ENCODE measurements around the gene FBXO3.
"Not testable (repeated sequence)": the region's sequence is repeated elsewhere in the genome, so short reads cannot be mapped to it uniquely, and the experiment has no call there.

Gene FBXO3, protein sequence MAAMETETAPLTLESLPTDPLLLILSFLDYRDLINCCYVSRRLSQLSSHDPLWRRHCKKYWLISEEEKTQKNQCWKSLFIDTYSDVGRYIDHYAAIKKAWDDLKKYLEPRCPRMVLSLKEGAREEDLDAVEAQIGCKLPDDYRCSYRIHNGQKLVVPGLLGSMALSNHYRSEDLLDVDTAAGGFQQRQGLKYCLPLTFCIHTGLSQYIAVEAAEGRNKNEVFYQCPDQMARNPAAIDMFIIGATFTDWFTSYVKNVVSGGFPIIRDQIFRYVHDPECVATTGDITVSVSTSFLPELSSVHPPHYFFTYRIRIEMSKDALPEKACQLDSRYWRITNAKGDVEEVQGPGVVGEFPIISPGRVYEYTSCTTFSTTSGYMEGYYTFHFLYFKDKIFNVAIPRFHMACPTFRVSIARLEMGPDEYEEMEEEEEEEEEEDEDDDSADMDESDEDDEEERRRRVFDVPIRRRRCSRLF

DNA sequence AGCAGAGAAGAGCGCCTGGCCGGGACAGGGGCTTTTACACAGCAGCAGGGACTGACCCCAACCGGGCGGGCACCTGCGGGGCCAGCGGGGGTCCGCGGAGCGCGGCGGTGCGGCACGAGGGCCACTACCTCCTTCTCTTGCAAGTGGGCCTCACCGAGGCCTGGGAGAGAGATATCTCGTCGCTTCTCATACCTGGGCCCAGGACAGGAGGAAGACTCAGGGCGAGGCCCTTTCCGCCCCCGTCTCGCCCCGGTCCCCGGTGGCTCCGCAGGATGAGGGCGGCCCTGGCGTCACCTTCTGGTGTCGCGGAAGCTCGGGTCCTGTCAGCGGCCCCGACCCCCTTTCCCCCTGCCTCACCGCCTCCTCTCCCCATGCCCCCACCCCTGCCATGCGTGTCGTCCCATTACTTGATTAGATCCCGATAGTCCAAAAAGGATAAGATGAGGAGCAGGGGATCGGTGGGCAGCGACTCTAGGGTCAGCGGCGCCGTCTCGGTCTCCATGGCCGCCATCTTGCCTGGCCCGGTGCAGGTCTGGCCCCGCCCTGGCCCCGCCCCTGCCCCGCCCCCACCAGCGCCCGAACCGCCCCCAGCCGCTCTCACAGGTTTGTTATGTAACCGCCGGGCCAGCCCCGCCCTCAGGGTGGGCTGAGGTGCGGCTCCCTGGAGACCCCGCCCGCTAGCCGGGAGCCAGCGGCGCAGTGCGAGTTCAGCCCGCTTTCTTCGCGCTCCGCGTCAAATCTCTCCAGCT, at the start of gene FBXO3:
Gene FBXO3 (minus strand): TSS at position 534 of the 749 bp plus-strand sequence. CDS start 23 bp downstream, at position 511.
- peak; percentile 98 for DNase-seq (ENCODE audit: low spot score)

DNA sequence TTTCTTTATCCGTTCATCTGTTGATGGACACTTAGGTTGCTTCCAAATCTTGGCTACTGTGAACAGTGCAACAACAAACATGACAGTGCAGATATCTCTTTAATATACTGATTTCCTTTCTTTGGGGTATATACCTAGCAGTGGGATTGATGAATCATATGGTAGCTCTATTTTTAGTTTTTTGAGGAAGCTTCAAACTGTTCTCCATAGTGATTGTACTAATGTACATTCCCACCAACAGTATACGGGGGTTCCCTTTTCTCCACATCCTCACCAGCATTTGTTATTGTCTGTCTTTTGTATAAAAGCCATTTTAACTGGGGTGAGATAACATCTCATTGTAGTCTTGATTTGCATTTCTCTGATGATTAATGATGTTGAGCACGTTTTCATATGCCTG, 48.7 kb upstream of the FBXO3 start:
- not testable (repeated sequence) for DNase-seq (ENCODE audit: low spot score)

DNA sequence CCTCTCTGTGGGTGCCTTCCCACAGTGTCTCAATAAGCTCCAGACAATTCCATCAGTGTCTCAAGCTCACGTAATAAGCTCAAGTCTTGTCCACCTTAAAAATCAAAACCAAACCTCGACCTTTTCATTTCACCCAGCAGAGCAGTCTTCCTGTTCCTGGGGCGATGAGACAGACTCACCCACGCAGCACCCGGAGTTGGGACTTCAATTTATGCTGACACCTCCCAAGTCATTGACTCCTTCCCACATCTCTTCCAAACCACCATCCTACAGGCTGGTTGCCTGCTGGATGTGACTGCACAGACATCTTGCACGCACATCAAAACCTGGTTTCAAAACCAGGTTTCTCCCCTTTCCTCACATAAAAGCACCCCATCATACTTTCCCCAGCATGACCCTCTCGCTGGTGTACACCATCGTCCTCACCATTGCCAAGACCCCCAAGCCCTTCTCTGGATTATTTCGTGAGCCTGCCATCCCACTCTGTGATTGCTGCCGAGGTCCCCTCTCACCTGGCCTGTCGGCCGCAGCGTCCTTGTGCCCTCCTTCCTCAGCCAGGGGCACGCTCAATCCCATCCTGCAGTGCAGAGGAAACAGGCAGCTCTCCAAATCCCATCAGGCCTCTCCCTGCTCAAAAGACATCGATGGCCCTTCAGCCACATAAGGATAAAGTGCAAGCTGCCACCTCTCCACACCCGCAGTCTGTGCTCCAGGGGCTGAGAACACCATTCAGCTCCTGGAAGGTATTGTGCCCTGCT, 45.1 kb upstream of the FBXO3 start:
- no peak for DNase-seq (ENCODE audit: low spot score)

DNA sequence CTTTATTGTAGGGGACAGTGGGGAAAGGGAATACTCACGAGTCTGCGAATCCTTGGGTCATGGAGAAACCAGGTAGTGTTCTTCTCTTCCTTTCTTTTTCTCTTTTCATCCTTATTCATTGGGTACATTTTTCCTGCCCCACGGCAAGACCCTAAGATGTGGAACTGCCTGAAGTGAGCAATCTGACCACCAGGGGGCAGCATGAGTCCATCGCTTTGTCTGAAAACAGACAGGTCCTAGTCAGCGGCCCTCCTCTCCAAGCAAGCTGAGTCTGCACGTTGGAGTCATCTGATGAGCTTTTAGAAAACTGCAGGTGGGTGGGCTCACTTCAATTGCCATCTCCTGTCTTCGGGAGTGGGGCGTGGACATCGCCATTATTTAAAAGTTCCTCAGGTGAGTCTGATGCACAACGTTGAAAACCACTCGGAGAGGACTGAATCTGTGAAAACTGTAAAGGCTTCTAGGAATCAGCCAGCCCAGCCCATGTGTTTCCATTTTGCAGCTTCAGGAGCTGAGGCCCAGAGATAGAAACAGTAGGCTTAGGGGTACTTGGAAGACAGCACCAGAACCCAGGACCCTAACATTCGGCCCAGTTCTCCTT, 34.0 kb upstream of the FBXO3 start:
- DNase-seq (ENCODE audit: low spot score): peak; percentile 76

DNA sequence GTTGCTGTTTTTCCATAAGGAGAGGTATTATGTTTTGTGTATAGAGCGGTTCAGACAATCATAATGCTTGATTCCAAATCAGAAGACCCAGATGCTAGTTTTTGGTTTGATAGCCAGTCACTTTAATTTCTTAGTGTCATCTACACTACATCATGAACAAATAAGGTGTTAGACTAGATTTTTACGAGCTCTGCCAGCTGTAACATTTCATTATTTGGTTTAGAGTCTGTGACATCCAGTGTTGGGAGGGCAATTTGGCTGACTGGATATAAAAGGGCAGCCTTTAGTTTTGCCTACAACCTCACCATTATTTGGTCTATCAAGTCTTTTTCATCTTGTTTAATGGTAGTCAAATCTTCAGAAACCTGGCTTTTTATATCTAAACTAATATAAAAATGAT, 30.2 kb upstream of the FBXO3 start:
- no peak for DNase-seq (ENCODE audit: low spot score)

DNA sequence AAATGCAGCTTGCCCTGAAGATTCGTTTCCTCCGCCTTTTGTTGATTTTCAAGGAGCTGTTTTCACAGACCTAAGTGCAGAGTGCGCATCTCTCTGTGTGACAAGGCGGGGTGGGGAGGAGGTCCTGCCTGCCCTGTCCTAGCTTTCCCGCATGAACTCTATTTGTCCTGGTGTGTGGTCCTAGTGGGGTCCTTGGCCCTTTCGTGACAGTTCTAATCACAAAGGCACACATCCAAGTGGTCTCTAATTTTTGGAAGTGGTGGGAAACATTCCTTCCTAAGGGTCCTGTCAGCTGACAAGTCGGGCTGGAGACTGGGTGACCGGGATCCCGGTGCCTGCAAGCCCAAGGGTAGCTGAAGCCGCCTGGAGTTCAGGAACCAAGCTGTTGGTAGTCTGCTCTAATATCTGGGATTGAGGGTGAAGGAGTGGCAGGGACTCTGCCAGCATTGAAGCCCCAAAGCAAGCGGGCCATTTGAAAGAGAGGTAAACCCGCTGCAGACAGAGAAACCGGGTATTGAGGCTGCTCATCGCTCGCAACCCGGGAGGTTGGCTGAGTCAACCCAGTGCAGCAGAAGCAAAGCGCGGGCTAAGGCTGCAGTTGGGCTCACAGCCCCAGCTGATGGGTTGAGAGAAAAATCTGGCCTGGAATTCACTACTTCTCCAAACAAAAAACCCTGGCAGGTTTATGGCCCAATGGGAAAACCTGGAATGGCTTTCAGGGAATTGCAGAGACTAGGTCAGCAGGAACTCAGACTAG, 28.1 kb upstream of the FBXO3 start:
- DNase-seq (ENCODE audit: low spot score): no peak

DNA sequence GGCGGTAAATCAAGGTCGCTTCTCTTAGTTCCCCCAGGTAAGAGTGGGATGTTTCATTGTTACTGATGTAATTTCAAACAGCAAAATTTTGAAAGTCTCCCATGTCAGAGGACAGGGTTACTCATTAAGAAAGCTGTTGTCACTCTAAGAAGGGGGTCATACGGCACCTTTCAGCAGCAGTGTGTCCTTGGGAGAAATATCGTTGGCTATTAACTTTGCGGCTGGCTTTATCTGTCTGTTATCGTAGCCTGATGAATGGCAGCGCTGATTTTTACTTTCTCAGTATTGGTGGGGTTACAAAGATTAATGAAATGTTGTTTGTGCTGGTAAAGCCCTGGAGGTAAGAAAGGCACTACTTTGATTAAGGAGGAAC, 27.5 kb upstream of the FBXO3 start:
- DNase-seq (ENCODE audit: low spot score): no peak

DNA sequence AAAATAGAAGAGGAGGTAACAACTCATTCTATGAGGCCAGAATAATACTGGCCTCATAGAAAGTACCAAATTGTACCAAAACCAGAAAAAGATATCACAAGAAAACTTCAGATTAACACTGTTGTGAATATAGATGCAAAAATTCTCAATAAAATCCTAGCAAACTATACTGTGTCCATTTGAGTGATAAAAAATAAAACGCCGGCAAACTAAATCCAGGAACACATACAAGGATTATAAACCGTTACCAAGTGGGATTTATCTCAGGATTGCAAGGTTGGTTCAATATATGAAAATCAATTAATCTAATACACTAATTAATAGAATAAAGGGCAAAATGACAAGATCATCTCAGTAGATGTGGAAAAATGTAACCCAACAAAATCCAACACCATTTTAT, 23.6 kb upstream of the FBXO3 start:
- no peak for DNase-seq (ENCODE audit: low spot score)

DNA sequence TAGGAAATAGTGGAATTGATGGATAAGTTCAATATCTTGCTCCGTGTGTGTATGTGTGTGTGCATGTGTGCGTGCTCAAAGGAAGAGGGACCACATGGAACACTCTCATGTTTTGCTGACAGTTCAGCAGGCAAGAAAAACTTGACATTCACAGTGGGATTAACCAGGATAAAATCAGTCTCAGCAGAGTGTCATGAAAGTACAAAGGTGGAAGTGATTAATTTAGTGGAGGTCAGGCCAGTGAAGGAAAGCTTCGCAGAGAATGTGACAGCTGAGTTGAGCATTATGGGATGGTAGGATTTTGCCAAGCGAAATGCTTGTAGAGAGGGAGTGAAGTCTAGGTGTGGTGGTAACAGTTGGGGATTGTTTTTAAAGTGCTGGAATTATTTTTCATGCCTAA, 15.7 kb upstream of the FBXO3 start:
- no peak for DNase-seq (ENCODE audit: low spot score)

DNA sequence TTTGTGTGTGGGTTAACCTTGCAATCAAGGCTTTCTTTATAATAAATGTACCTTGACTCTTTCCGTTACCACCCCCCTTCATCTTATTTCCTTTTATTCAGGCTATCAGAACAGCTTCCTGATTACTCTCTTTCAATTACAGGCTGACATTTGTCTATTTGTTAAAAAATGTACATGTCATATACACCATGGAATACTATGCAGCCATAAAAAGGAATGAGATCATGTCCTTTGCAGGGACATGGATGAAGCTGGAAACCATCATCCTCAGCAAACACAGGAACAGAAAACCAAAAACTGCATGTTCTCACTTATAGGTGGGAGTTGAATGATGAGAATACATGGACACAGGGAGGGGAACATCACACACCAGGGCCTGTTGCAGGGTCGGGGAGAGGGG, 13.8 kb upstream of the FBXO3 start:
- not testable (repeated sequence) for DNase-seq (ENCODE audit: low spot score)

DNA sequence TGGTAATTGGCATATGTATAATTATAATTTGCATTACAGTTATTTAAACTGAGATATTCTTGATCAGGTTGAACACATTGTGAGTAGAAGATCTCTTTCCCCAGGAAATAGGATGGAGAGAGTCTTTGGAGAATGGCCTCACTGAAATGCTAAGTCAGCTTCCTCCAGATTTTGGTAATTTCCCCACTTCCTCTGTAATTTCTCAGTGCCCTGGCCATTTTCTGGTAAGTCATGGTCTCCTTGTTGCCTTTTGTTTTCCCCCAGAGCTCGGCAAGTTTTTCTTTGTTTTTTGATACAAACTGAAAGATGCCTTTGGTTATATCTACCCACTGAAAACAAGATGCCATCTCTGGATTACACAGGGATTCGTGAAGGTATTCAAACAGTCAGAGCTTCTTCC, 12.8 kb upstream of the FBXO3 start:
- DNase-seq (ENCODE audit: low spot score): no peak

DNA sequence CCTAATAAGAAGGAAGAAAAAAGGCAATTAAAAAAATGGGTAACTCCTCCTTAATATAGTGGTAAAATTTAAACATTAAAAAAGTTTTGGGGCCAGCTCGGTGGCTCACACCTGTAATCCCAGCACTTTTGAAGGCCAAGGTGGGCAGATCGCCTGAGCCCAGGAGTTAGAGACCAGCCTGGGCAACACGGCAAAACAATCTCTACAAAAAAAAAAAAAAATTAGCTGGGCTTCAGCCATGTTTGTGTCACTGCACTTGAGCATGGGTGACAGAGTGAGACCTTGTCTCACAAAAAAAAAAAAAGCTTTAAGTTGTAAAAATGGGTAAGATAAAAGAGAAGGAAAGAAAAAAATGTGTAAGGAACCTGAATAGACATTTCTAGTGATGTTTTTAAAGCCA, 11.3 kb upstream of the FBXO3 start:
- no peak for DNase-seq (ENCODE audit: low spot score)

DNA sequence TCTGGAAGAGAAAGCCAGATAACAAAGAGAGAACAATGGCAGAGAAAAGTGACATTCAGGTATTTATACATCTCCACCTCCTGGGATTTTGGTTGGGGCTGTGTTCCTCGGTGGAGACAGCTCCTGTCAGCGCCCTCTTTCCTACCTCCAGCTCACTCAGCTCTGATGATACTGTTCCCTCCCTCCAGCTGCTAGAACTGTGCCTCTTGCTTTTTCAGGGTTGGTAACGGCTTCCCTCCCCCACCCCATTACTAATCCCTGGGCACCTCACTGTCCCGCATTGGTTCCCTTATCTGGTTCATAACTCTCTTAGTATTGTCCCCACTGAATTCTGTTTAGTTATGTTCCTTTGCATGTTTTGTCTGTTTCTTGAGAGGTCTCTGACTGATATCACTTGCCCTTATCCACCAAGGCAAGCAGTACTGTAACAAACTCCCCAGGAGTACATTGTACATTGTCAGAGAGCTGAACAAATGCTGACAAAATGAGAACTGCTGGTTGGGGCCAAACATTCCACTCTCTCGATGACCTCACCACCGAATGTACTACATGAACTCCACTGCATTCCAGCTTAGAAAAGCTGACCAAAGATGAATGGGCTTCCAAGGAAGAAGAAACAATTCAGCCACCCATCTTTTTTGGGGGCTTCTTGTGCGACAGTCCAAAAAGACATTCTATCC, 5.7 kb upstream of the FBXO3 start:
- no peak for DNase-seq (ENCODE audit: low spot score)

DNA sequence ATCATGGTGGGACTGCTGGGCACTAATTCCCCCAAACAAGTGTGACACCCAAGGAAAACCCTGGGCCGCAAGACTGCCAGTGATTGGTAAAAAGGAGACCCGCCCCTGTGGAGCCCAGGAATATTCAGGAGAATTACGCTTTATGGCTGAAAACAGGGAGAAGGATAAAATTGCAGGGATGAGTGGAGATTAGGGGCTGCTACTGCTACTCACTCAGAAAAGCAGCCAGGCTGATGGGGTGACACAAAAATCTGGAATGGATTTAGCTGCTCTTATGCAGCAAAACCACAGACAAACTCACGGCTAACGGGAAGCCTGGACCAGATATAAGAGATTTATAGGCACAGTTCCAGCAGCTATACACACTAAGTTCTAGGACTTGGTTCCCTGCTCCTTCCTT, 4.4 kb upstream of the FBXO3 start:
- DNase-seq (ENCODE audit: low spot score): no peak

DNA sequence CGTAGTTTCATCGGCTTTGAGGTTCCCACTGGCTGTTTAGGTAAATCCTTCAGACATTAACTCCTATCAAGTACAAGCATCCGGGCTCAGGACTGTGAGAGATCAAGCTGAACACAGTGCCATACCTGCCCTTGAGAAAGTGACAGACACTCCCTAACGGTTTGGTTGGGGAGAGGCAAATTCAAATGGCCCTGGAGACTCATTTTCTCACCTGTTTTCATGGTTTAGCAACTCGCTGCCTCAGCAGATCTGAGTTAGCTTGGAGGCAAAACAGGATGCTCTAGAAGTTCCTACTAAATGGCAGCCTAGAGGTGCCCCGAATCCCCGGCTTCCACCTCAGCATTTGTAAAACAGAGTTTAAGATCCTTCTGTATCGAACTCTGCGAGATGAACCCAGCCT, 3.6 kb upstream of the FBXO3 start:
- no peak for DNase-seq (ENCODE audit: low spot score)

DNA sequence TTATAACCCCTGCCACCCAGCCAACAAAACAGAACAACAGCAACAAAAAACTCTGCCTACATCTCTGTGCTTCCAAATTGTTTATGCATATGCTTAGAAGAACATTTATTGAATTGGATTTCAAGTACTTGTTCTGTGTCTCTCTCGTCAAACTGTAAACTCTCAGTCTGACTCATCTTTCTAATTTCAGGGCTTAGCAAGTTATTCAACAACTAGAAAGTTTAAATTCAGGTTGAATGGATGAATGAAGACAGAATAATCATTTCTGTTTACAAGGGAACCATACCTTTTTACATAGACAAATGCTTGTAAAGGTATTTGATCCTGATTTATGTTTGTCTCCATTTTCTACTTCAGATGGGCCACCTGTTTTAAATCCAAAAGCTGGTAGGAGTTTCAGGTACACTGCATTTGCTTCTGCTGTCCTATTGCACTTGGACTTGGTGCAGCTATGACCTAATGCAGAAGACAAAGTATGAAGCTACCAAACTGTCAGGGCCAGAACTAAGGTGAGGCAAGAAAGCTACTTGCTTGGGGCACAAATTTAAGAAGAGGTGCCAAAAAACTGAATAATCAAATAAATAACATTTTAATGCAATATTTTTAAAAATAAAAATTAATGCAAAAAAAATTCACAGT, 1.6 kb upstream of the FBXO3 start:
- no peak for DNase-seq (ENCODE audit: low spot score)

DNA sequence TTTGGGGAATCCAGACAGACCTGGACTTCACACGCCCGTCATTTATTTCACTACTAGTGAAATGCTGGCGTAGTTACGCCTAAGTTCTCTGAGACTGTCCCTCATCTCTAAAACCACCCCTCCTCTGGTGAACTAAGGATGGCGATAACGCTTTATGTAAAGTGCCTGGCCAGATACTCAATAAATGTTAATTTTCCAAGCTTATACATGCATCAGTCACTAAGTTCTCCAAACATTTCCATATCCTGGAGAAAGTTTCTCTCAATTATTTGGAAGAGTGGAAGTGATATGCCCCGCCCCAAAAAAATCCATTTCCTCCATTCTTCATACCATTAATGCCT, 1.1 kb upstream of the FBXO3 start:
- no peak for DNase-seq (ENCODE audit: low spot score)

DNA sequence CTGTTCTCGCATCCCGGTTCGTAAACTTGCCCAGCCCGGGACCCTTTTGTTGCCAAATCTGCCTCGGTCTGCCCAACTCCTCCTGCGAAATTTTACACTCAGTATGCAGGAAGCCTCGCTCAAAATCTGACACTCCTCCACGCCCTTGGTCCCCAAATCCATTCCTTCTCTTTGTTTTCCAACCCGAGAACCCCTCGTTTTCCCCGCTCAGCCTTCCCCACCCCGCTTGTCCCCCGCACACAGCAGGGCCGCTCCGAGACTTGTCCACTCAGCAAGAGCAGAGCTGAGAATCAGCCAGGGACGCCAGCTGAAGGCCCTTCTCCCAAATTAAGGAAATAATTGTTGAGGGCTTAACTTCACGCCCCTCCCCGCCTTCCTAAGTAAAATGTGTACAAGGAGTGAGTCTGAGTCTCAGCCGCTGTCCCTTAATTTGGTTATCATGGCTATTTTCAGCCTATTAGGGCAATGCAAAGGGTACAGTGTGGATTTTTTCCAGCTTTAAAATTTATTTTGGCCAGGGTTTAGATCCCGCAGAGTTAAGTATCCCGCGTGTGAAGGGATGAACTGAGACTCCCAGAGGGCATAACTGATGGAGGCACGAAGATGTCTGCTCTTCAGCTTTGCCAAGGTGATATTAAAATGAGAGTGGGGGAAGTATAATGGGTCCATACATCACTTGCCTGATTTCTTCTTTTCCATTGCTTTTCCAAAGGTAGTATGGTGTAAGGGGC, 581 bp upstream of the FBXO3 start:
- no peak for DNase-seq (ENCODE audit: low spot score)

DNA sequence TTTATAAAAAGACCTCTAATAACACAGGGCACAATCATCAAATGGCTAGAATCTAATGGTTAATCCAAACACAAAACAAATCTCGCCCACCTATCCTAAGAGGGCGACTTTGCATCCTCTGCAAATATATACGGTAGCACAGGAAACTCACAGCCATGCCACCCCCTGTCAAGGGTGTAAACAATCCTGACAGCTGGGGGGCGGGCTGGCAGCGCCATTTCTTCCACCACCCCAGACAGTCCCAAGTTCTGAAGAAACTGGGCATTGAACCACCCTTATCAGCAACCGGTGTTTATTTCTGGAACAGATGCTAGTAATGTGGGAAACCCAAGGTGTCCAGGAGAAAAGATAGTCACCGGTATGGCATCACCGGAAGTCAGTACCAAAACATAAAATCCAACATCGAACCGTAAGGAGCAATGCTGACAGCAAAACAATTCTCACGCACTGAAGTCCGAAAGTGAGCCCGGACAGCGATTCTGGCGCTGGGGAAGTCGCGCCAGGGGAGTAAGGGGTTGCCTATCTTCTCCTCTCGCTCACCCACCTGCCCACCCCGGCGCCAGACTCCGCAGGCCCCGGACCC, 825 bp downstream of the FBXO3 start:
- DNase-seq (ENCODE audit: low spot score): peak; percentile 47

DNA sequence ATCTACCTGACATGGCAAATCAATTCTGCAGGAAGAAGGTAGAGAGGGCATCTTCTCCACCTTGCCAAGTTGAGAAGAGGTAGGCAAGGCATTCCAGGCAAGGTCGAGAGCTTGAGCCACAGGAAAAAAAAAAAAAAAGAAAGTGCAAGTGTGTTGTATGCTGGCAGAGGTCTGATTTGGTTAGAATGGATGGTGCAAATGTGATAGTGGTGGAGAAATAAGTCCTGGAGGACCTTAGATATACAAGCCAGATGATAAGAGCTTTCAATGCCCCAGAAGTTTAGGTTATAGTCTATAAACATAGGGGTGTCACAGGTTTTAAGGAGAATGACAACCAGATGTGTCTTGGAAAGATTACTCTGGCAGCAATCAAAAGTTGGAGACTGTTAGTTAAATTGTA, 1.4 kb downstream of the FBXO3 start:
- DNase-seq (ENCODE audit: low spot score): no peak
